Breast epithelium (tissue), 3 donors: ENCODE data around the gene HPN.

Source experiments
- CTCF ChIP-seq, 3 donors: fragments of 450-650 bp; IDR thresholded peaks; one replicate each; pipeline ENCODE4 v1.5.1; 2016 to 2017; ENCODE audit warnings: antibody characterized with exemption in 3 of 3, mild to moderate bottlenecking in 3 of 3, moderate library complexity in 3 of 3
- POLR2A ChIP-seq: fragments of 450-650 bp; IDR thresholded peaks from one replicate; pipeline ENCODE4 v1.6.1; 2016; ENCODE audit warnings: antibody characterized with exemption, mild to moderate bottlenecking, moderate library complexity

- TF ChIP-seq POLR2A: no peak
- no peak for TF ChIP-seq CTCF (IDR thresholded peaks at IDR 0.05)
Observed at GRCh38 chr19:35031072-35031881, 10.2 kb upstream of the HPN start.
